ENCODE data around the gene CFAP74. TPM values are rescaled to one million over a fixed set of nuclear protein-coding genes. Genes with fewer than 3 reads are reported as not detected.
A peak's percentile ranks its signal among the peaks of the same experiment; 100 is the strongest.

The CFAP74 gene
- total and polyA plus RNA-seq, 2 of the 13 experiments (the other 11 are each of a cell fraction or from before 2014, with no cell fraction given): 0.27 to 0.62 TPM

DNA sequence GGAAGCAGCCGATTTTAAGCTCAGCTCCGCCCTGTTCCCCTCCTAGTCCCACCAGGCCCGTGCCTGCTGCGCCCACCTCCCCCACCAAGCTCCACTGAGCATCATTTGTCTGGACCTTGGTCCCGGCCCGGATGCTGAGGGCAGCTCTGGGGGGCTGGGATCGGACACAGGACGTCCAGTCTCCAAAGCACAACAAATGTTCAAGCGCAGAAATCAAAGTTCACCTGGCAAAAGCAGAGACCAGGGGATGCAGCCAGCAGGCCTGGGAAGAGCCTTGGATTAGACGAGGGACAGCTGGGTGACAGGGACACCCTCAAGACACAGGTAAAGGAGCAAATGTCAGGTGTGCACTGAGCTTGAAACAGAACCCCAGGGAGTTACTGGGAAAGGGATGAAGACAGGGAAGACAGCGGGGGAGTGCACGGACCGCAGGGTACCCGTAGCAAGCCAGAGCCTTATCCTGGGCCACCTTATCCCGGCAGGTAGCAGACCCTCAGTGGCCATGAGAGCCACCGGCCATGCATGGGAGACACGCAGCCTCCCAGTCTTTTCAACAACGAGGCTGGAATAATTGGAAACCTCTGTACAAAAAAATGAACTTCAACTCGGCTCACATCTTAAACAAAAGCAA is 62.3 kb downstream of the CFAP74 start (continued):
- TF ChIP-seq ZNF567 (CRISPR knock-in tag; IDR thresholded peaks at IDR 0.05; ENCODE audit: borderline replicate concordance) (no peak), TGIF2 (CRISPR knock-in tag; IDR thresholded peaks at IDR 0.05) (0 out of 2 replicates have a peak, but pooled peaks have one; percentile 51), RFX5 (IDR thresholded peaks at IDR 0.05; ENCODE audit: low read depth, low read length) (no peak), SPEN (CRISPR knock-in tag; IDR thresholded peaks at IDR 0.05; ENCODE audit: low read depth) (peak; percentile 76; the same call in 1 of the 2 replicates), ZFP1 (CRISPR knock-in tag; IDR thresholded peaks at IDR 0.05) (0 out of 2 replicates have a peak, but pooled peaks have one; percentile 77), POLR2A (IDR thresholded peaks at IDR 0.05; ENCODE audit: insufficient read depth in 1 of 2, low read depth in 2 of 2, low read length in 2 of 2) (peak in 1 of 2 experiments; percentile 55; a peak in 2 of 4 replicates), ZBTB7A (CRISPR knock-in tag; IDR thresholded peaks at IDR 0.05) (peak; percentile 95), NFE2L2 (IDR thresholded peaks at IDR 0.05; ENCODE audit: low read length) (no peak), ERF (CRISPR knock-in tag; IDR thresholded peaks at IDR 0.05) (peak; percentile 90), ZNF253 (CRISPR knock-in tag; IDR thresholded peaks at IDR 0.05; ENCODE audit: borderline replicate concordance) (no peak), RBAK (CRISPR knock-in tag; IDR thresholded peaks at IDR 0.05) (0 out of 2 replicates have a peak, but pooled peaks have one; percentile 47), NRL (CRISPR knock-in tag; IDR thresholded peaks at IDR 0.05; ENCODE audit: borderline replicate concordance) (no peak), FOXO1 (CRISPR knock-in tag; IDR thresholded peaks at IDR 0.05) (peak; percentile 90), ZNF724P (CRISPR knock-in tag; IDR thresholded peaks at IDR 0.05; ENCODE audit: borderline replicate concordance) (no peak), TARDBP (CRISPR knock-in tag; IDR thresholded peaks at IDR 0.05) (peak; percentile 90; the same call in 1 of the 2 replicates), ZSCAN29 (CRISPR knock-in tag; conservative IDR thresholded peaks at IDR 0.05) (no peak), NKX3-1 (CRISPR knock-in tag; IDR thresholded peaks at IDR 0.05) (no peak), MAZ (IDR thresholded peaks at IDR 0.05; ENCODE audit: borderline replicate concordance, low read depth, low read length) (no peak), MAZ (CRISPR knock-in tag; IDR thresholded peaks at IDR 0.05; ENCODE audit: low read depth) (peak; percentile 69; the same call in 1 of the 2 replicates)
- TF ChIP-seq, protein P1, sequence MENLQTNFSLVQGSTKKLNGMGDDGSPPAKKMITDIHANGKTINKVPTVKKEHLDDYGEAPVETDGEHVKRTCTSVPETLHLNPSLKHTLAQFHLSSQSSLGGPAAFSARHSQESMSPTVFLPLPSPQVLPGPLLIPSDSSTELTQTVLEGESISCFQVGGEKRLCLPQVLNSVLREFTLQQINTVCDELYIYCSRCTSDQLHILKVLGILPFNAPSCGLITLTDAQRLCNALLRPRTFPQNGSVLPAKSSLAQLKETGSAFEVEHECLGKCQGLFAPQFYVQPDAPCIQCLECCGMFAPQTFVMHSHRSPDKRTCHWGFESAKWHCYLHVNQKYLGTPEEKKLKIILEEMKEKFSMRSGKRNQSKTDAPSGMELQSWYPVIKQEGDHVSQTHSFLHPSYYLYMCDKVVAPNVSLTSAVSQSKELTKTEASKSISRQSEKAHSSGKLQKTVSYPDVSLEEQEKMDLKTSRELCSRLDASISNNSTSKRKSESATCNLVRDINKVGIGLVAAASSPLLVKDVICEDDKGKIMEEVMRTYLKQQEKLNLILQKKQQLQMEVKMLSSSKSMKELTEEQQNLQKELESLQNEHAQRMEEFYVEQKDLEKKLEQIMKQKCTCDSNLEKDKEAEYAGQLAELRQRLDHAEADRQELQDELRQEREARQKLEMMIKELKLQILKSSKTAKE (CRISPR knock-in tag; IDR thresholded peaks at IDR 0.05; ENCODE audit: borderline replicate concordance): peak; percentile 93
- TF ChIP-seq, protein P2, sequence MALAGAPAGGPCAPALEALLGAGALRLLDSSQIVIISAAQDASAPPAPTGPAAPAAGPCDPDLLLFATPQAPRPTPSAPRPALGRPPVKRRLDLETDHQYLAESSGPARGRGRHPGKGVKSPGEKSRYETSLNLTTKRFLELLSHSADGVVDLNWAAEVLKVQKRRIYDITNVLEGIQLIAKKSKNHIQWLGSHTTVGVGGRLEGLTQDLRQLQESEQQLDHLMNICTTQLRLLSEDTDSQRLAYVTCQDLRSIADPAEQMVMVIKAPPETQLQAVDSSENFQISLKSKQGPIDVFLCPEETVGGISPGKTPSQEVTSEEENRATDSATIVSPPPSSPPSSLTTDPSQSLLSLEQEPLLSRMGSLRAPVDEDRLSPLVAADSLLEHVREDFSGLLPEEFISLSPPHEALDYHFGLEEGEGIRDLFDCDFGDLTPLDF (CRISPR knock-in tag; IDR thresholded peaks at IDR 0.05): no peak
- TF ChIP-seq, protein P3, sequence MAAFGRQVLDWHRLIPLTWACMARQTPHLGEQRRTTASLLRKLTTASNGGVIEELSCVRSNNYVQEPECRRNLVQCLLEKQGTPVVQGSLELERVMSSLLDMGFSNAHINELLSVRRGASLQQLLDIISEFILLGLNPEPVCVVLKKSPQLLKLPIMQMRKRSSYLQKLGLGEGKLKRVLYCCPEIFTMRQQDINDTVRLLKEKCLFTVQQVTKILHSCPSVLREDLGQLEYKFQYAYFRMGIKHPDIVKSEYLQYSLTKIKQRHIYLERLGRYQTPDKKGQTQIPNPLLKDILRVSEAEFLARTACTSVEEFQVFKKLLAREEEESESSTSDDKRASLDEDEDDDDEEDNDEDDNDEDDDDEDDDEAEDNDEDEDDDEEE (CRISPR knock-in tag; IDR thresholded peaks at IDR 0.05): 0 out of 2 replicates have a peak, but pooled peaks have one; percentile 8
- TF ChIP-seq, protein P4, sequence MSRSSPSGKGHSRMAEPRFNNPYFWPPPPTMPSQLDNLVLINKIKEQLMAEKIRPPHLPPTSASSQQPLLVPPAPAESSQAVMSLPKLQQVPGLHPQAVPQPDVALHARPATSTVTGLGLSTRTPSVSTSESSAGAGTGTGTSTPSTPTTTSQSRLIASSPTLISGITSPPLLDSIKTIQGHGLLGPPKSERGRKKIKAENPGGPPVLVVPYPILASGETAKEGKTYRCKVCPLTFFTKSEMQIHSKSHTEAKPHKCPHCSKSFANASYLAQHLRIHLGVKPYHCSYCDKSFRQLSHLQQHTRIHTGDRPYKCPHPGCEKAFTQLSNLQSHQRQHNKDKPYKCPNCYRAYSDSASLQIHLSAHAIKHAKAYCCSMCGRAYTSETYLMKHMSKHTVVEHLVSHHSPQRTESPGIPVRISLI (CRISPR knock-in tag; IDR thresholded peaks at IDR 0.05; ENCODE audit: borderline replicate concordance): no peak
- TF ChIP-seq, protein P5, sequence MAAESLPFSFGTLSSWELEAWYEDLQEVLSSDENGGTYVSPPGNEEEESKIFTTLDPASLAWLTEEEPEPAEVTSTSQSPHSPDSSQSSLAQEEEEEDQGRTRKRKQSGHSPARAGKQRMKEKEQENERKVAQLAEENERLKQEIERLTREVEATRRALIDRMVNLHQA (CRISPR knock-in tag; IDR thresholded peaks at IDR 0.05): no peak
- TF ChIP-seq, protein P6, sequence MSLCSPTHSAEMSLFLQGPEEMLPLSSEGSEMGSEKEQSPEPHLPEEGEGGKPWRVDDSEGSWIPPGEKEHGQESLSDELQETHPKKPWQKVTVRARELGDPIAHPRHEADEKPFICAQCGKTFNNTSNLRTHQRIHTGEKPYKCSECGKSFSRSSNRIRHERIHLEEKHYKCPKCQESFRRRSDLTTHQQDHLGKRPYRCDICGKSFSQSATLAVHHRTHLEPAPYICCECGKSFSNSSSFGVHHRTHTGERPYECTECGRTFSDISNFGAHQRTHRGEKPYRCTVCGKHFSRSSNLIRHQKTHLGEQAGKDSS (CRISPR knock-in tag; IDR thresholded peaks at IDR 0.05; ENCODE audit: borderline replicate concordance, low read depth): peak; percentile 49; the same call in 1 of the 2 replicates

All from HepG2 (cell line).